ENCODE data around the gene PRICKLE2. TPM values are rescaled to one million over a fixed set of nuclear protein-coding genes. Genes with fewer than 3 reads are reported as not detected.

Gene PRICKLE2
- total and polyA plus RNA-seq, 2 experiments from 2014 or later = 1.1 to 12.5 TPM

- H3K36me3 Mint-ChIP-seq (ENCODE audit: low read depth) = 0 out of 3 replicates have a peak, but pooled peaks cover 4% of the 10 kb centered on the region
- peaks cover 2% of the 10 kb centered on the region; the same call in 1 of the 3 replicates for H3K4me1 Mint-ChIP-seq
- no peak overlapping the region for H3K4me3 Mint-ChIP-seq
- peaks cover 6% of the 10 kb centered on the region; the same call in 1 of the 2 replicates for H3K9me2 ChIP-seq (ENCODE audit: insufficient read depth)
- H3K4me1 ChIP-seq (ENCODE audit: insufficient read depth) = no peaks in the 10 kb centered on the region
- H3K9me3 Mint-ChIP-seq = peaks cover 3% of the 10 kb centered on the region; the same call in 2 of the 3 replicates
- no peaks in the 10 kb centered on the region for H3K79me2 ChIP-seq (replicated peaks; ENCODE audit: insufficient read depth)
- no peak overlapping the region for H2AFZ ChIP-seq
- no peak overlapping the region for H3K27ac ChIP-seq (ENCODE audit: low read depth)
- no peak for DNase-seq (ENCODE audit: low spot score)
- H3F3A ChIP-seq (replicated peaks; ENCODE audit: low read depth) = no peaks in the 10 kb centered on the region
- H3K27me3 ChIP-seq (ENCODE audit: insufficient read depth) = no peaks in the 10 kb centered on the region
- H3K27me3 Mint-ChIP-seq (ENCODE audit: insufficient read depth, low read depth, poor library complexity) = no peaks in the 10 kb centered on the region
- H3K27ac Mint-ChIP-seq = no peak overlapping the region
- TF ChIP-seq, protein P1, sequence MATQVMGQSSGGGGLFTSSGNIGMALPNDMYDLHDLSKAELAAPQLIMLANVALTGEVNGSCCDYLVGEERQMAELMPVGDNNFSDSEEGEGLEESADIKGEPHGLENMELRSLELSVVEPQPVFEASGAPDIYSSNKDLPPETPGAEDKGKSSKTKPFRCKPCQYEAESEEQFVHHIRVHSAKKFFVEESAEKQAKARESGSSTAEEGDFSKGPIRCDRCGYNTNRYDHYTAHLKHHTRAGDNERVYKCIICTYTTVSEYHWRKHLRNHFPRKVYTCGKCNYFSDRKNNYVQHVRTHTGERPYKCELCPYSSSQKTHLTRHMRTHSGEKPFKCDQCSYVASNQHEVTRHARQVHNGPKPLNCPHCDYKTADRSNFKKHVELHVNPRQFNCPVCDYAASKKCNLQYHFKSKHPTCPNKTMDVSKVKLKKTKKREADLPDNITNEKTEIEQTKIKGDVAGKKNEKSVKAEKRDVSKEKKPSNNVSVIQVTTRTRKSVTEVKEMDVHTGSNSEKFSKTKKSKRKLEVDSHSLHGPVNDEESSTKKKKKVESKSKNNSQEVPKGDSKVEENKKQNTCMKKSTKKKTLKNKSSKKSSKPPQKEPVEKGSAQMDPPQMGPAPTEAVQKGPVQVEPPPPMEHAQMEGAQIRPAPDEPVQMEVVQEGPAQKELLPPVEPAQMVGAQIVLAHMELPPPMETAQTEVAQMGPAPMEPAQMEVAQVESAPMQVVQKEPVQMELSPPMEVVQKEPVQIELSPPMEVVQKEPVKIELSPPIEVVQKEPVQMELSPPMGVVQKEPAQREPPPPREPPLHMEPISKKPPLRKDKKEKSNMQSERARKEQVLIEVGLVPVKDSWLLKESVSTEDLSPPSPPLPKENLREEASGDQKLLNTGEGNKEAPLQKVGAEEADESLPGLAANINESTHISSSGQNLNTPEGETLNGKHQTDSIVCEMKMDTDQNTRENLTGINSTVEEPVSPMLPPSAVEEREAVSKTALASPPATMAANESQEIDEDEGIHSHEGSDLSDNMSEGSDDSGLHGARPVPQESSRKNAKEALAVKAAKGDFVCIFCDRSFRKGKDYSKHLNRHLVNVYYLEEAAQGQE (IDR thresholded peaks at IDR 0.05; ENCODE audit: unreplicated experiment) = no peak
- no peak for TF ChIP-seq POLR2AphosphoS5 (IDR thresholded peaks at IDR 0.05; ENCODE audit: low read depth)
- no peak for TF ChIP-seq JUNB (IDR thresholded peaks at IDR 0.05; ENCODE audit: unreplicated experiment)
- no peak for TF ChIP-seq CREB1 (CRISPR knock-in tag; IDR thresholded peaks at IDR 0.05; ENCODE audit: low read depth)
- TF ChIP-seq EZH2phosphoT487 (IDR thresholded peaks at IDR 0.05; ENCODE audit: unreplicated experiment) = no peak
- TF ChIP-seq STAT1 (IDR thresholded peaks at IDR 0.05; ENCODE audit: unreplicated experiment) = no peak
- TF ChIP-seq, protein P2, sequence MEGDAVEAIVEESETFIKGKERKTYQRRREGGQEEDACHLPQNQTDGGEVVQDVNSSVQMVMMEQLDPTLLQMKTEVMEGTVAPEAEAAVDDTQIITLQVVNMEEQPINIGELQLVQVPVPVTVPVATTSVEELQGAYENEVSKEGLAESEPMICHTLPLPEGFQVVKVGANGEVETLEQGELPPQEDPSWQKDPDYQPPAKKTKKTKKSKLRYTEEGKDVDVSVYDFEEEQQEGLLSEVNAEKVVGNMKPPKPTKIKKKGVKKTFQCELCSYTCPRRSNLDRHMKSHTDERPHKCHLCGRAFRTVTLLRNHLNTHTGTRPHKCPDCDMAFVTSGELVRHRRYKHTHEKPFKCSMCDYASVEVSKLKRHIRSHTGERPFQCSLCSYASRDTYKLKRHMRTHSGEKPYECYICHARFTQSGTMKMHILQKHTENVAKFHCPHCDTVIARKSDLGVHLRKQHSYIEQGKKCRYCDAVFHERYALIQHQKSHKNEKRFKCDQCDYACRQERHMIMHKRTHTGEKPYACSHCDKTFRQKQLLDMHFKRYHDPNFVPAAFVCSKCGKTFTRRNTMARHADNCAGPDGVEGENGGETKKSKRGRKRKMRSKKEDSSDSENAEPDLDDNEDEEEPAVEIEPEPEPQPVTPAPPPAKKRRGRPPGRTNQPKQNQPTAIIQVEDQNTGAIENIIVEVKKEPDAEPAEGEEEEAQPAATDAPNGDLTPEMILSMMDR (conservative IDR thresholded peaks at IDR 0.05; ENCODE audit: low read depth in 2 of 2) = no peak
- no peak for TF ChIP-seq EZH2 (IDR thresholded peaks at IDR 0.05; ENCODE audit: low read depth, unreplicated experiment)
- no peak for TF ChIP-seq NANOG (IDR thresholded peaks at IDR 0.05; ENCODE audit: borderline replicate concordance)
- TF ChIP-seq, protein P3, sequence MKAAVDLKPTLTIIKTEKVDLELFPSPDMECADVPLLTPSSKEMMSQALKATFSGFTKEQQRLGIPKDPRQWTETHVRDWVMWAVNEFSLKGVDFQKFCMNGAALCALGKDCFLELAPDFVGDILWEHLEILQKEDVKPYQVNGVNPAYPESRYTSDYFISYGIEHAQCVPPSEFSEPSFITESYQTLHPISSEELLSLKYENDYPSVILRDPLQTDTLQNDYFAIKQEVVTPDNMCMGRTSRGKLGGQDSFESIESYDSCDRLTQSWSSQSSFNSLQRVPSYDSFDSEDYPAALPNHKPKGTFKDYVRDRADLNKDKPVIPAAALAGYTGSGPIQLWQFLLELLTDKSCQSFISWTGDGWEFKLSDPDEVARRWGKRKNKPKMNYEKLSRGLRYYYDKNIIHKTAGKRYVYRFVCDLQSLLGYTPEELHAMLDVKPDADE (IDR thresholded peaks at IDR 0.05) = no peak
- TF ChIP-seq ZNF462 (CRISPR knock-in tag; IDR thresholded peaks at IDR 0.05) = no peak
- TF ChIP-seq ZNF114 (CRISPR knock-in tag; IDR thresholded peaks at IDR 0.05) = no peak
- no peak for TF ChIP-seq ZNF331 (CRISPR knock-in tag; IDR thresholded peaks at IDR 0.05; ENCODE audit: low read depth)
- no peaks in the 10 kb centered on the region for H3K36me3 ChIP-seq (ENCODE audit: insufficient read depth)
- no peak overlapping the region for H3K4me2 ChIP-seq
- no peak overlapping the region for H3K4me3 ChIP-seq
- ATAC-seq = no peak
- no peaks in the 10 kb centered on the region for H4K20me1 ChIP-seq (replicated peaks; ENCODE audit: insufficient read depth)
Observed at GRCh38 chr3:64122476-64122875, 102.8 kb downstream of the PRICKLE2 start.

Data from GM23338 (cell line).